ENCODE data around the gene ZMYM4. TPM values are rescaled to one million over a fixed set of nuclear protein-coding genes. Genes with fewer than 3 reads are reported as not detected.

The ZMYM4 gene
- total RNA-seq, 1 donor from 2014 or later = 19.8 TPM

GRCh38 chr1:35390600-35391494 lies 122.3 kb downstream of the ZMYM4 start:
- TF ChIP-seq CTCF (conservative IDR thresholded peaks at IDR 0.05; ENCODE audit: low read depth, low read length) = no peak
- DNase-seq (ENCODE audit: low read depth) = no peak
- no peak overlapping the region for H3K4me3 ChIP-seq (ENCODE audit: low read depth, low read length)

- no peak for DNase-seq (ENCODE audit: low read depth)
- no peak for TF ChIP-seq CTCF (conservative IDR thresholded peaks at IDR 0.05; ENCODE audit: low read depth, low read length)
- no peak overlapping the region for H3K4me3 ChIP-seq (ENCODE audit: low read depth, low read length)
Observed at GRCh38 chr1:35394386-35394785, 125.9 kb downstream of the ZMYM4 start.

- no peak overlapping the region for H3K4me3 ChIP-seq (ENCODE audit: low read depth, low read length)
- DNase-seq (ENCODE audit: low read depth) = no peak
- TF ChIP-seq CTCF (conservative IDR thresholded peaks at IDR 0.05; ENCODE audit: low read depth, low read length) = no peak
Observed at GRCh38 chr1:35398739-35399138, 130.2 kb downstream of the ZMYM4 start.

GRCh38 chr1:35401049-35401448 lies 132.5 kb downstream of the ZMYM4 start:
- H3K4me3 ChIP-seq (ENCODE audit: low read depth, low read length) = no peak overlapping the region
- no peak for TF ChIP-seq CTCF (conservative IDR thresholded peaks at IDR 0.05; ENCODE audit: low read depth, low read length)
- DNase-seq (ENCODE audit: low read depth) = no peak

- no peak overlapping the region for H3K4me3 ChIP-seq (ENCODE audit: low read depth, low read length)
- no peak for DNase-seq (ENCODE audit: low read depth)
- no peak for TF ChIP-seq CTCF (conservative IDR thresholded peaks at IDR 0.05; ENCODE audit: low read depth, low read length)
Observed at GRCh38 chr1:35406103-35406502, 137.6 kb downstream of the ZMYM4 start.

GRCh38 chr1:35407743-35408142 lies 139.2 kb downstream of the ZMYM4 start:
- no peak overlapping the region for H3K4me3 ChIP-seq (ENCODE audit: low read depth, low read length)
- no peak for TF ChIP-seq CTCF (conservative IDR thresholded peaks at IDR 0.05; ENCODE audit: low read depth, low read length)
- DNase-seq (ENCODE audit: low read depth) = no peak

GRCh38 chr1:35408925-35409324 lies 140.4 kb downstream of the ZMYM4 start:
- TF ChIP-seq CTCF (conservative IDR thresholded peaks at IDR 0.05; ENCODE audit: low read depth, low read length) = no peak
- DNase-seq (ENCODE audit: low read depth) = no peak

More at GRCh38 chr1:35408925-35409324, 140.4 kb downstream of the ZMYM4 start:
- no peak overlapping the region for H3K4me3 ChIP-seq (ENCODE audit: low read depth, low read length)

All from epithelial cell of proximal tubule (primary cell).